GM13976 (cell line): Measurements from ENCODE around the gene OR13J1.

Source experiments
- DNase-seq: peaks from one replicate; pipeline ENCODE4 v3.0.0; 2012; ENCODE audit warnings: low spot score
- in situ Hi-C: fragments of 300-500 bp; cut with MboI; formaldehyde crosslinking; loops from one replicate; pipeline ENCODE4 v1.12.0; 2022; ENCODE audit warnings: low sequenced_read_pairs, mixed read lengths, inconsistent platforms; ENCODE audit not compliant: unreplicated experiment
- TF ChIP-seq, protein P1 (sequence below): IDR thresholded peaks from 2 replicates; pipeline ENCODE4 v1.5.1; 2012; ENCODE audit warnings: borderline replicate concordance, mild to moderate bottlenecking; ENCODE audit not compliant: insufficient read depth; ENCODE audit errors: extremely low read depth, missing control alignments, control extremely low read depth

OR13J1 gene

DNA sequence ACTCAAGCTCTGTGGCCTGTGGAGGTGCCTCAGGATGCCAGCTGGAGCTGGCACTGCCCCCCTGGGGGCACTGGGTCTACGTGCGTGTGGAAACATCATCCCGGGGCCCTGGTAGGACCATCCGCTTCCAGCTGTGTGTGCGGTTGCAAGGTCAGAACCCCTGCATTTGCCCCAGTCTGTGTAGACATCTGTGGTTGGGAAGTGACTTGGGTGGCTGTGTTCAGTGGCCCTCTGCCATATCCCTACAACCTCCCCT lies 28.6 kb downstream of the OR13J1 start:
- no peak for DNase-seq
- in situ Hi-C loops: no loop called here
- TF ChIP-seq, protein P1, sequence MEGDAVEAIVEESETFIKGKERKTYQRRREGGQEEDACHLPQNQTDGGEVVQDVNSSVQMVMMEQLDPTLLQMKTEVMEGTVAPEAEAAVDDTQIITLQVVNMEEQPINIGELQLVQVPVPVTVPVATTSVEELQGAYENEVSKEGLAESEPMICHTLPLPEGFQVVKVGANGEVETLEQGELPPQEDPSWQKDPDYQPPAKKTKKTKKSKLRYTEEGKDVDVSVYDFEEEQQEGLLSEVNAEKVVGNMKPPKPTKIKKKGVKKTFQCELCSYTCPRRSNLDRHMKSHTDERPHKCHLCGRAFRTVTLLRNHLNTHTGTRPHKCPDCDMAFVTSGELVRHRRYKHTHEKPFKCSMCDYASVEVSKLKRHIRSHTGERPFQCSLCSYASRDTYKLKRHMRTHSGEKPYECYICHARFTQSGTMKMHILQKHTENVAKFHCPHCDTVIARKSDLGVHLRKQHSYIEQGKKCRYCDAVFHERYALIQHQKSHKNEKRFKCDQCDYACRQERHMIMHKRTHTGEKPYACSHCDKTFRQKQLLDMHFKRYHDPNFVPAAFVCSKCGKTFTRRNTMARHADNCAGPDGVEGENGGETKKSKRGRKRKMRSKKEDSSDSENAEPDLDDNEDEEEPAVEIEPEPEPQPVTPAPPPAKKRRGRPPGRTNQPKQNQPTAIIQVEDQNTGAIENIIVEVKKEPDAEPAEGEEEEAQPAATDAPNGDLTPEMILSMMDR: no peak

DNA sequence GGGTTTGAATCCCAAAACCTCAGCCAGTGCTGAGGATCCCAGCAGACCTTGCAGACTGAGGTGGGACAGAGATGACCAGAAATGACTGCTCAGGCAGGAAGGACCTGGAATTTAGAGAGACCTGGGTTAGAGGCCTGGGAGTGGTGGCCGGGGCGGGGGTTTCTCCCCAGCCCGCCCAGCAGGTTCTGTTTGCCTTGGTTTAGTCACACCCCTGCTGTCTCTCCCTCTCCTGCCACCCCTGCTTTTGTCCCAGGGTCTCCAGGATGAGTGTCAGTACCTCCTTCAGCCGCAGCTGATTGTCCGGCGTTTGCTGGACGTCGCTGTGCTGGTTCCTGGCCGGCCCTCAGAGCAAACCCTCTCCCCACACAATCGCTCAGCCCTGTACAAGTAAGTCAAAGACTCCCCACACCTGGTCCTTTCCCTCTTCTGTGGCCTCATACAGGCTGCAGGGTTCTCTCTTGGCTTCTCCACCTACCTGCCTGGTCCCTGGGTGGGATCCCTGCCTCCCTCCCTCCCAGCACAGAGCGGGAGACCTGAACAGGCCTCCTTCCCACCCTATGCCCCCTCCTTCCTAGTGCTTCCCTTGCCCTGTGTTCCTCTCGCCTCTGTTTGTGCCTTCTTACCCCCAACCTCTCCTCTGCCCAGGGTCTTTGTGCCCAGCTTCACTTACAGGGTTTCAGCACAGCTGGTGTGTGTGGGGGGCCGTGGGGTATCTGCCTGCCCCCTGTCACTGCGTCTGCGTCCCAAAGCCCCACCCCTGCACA lies 29.1 kb downstream of the OR13J1 start:
- TF ChIP-seq, protein P1: no peak
- in situ Hi-C loops: no loop called here
- no peak for DNase-seq

DNA sequence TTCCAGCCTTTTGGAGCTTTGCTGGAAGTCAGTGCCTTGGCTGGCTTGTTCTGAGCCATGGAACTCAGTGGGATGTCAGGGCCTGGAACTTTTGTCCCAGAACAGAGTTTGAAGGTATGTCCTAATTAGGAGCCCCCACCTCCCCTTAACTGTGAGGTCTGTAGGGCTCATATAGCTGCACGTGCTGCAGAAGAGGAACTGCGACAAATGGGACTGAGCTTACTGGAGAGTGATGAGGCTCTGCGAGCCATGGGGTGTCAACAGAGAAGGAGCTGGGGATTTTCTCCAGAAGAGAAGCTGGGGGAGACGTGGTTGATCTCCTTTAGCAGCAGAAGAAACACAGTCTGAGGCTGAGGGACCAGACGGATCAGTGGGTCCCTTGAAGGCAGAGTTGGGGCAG lies 30.3 kb downstream of the OR13J1 start:
- TF ChIP-seq, protein P1: no peak
- in situ Hi-C loops: no loop called here
- no peak for DNase-seq

DNA sequence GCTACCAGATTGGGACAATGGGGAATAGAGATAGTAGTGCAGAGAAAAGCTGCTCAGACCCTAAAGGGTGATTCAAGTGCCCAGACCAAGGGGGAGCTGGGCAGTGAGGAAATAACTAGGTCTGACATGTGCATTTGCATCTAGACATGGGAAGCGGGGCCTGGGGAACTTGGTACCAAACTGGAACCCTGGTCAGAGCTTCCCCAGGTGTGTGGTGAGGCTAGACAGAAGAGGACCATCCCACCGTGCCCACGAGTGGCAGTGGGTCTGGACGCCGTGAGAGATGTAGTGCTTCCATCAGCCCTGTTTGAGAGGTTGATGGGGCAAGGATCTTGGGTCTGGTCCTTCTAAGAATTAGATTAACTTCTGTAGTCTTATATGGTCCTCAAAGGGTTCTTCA lies 33.6 kb downstream of the OR13J1 start:
- in situ Hi-C loops: no loop called here
- DNase-seq: no peak
- TF ChIP-seq, protein P1: no peak

DNA sequence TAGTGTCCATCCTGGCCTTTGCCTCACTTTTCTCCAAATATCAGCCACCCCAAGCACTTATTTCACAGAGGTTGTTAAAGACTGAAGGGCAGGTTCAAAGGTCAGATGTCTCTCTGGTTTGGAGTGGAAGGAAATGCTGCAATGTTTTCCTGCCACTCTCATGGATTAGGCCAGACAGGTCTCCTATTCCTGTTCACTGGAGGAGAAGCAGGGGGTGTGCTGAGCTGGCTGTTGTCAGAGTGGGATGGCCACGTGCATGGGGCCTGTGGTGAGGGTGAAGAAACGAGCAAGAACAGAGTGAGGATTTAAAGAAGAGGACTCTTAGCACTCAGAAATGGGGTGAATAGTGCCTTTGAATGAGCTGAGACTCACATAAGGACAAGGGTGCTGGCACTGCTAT lies 34.4 kb downstream of the OR13J1 start:
- in situ Hi-C loops: no loop called here
- TF ChIP-seq, protein P1: no peak

DNA sequence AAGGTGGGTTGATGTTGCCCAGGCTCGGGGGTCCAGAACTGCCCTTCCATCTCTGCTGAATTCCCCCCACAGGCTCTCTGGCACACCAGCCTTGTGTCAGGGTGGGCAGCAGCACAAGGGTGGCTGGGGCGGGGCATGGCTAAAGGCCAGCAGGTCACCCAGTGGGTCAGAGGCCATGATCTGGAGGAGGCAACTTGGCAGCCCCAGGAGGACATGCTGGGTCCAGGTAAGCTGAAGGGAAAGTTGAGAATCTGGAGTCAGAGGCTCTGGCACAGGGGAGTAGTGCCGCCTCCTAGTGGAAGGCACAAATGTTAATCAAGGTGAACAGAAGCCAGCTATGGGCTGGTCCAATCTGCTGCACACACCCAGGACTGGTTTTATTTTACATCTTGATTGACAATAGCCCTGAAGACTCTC lies 35.0 kb downstream of the OR13J1 start:
- in situ Hi-C loops: no loop called here
- DNase-seq: no peak
- TF ChIP-seq, protein P1: no peak

More for the DNA sequence above, 34.4 kb downstream of the OR13J1 start:
- no peak for DNase-seq
